ENCODE results near the gene MIF.
"Not testable (repeated sequence)": the region's sequence is repeated elsewhere in the genome, so short reads cannot be mapped to it uniquely, and the experiment has no call there.

GRCh38 chr22:23940166-23940565 lies 46.0 kb downstream of the MIF start:
- not testable (repeated sequence) for TF ChIP-seq CTCF, POLR2A (IDR thresholded peaks at IDR 0.05)
